MM.1S (cell line): ENCODE data around the gene KCNC1.

ENCODE experiments used
- DNase-seq: peaks from one replicate; pipeline ENCODE4 v3.0.0-alpha.2; 2015
- H2AFZ ChIP-seq: fragments of 300-600 bp; sonication (generic); 2 replicates; pipeline ENCODE4 v1.6.0; 2016; ENCODE audit warnings: antibody characterized with exemption, low read length
- H3F3A ChIP-seq: fragments of 300-600 bp; sonication (generic); 2 replicates; pipeline ENCODE4 v1.6.1; 2016; ENCODE audit warnings: mild to moderate bottlenecking, antibody characterized with exemption, low read length, moderate library complexity, mixed read lengths; ENCODE audit not compliant: insufficient read depth
- H3K27ac ChIP-seq: fragments of 300-600 bp; sonication (generic); 2 replicates; pipeline ENCODE4 v1.5.1; 2016; ENCODE audit warnings: mild to moderate bottlenecking, low read length
- H3K27me3 ChIP-seq: fragments of 300-600 bp; sonication (generic); replicated peaks from 2 replicates; pipeline ENCODE4 v1.6.0; 2016; ENCODE audit warnings: low read length; ENCODE audit not compliant: insufficient read depth
- H3K36me3 ChIP-seq: fragments of 300-600 bp; sonication (generic); replicated peaks from 2 replicates; pipeline ENCODE4 v1.6.1; 2016; ENCODE audit warnings: mild to moderate bottlenecking, low read length, mixed read lengths; ENCODE audit not compliant: insufficient read depth
- H3K4me1 ChIP-seq: fragments of 300-600 bp; sonication (generic); 2 replicates; pipeline ENCODE4 v1.6.1; 2016; ENCODE audit warnings: low read length, mixed read lengths
- H3K4me2 ChIP-seq: fragments of 300-600 bp; sonication (generic); 2 replicates; pipeline ENCODE4 v1.6.0; 2016; ENCODE audit warnings: low read depth, low read length
- H3K4me3 ChIP-seq: fragments of 300-600 bp; sonication (generic); 2 replicates; pipeline ENCODE4 v1.5.1; 2016; ENCODE audit warnings: low read length, mixed read lengths
- H3K79me2 ChIP-seq: fragments of 300-600 bp; sonication (generic); 2 replicates; pipeline ENCODE4 v1.6.1; 2016; ENCODE audit warnings: mixed run types, low read length, mixed read lengths
- H3K9ac ChIP-seq: fragments of 300-600 bp; sonication (generic); 2 replicates; pipeline ENCODE4 v1.6.1; 2016; ENCODE audit warnings: low read length, mixed read lengths
- H3K9me2 ChIP-seq: fragments of 300-600 bp; sonication (generic); replicated peaks from 2 replicates; pipeline ENCODE4 v1.6.1; 2016; ENCODE audit warnings: mild to moderate bottlenecking, low read length, mixed read lengths; ENCODE audit not compliant: insufficient read depth
- H3K9me3 ChIP-seq: fragments of 300-600 bp; sonication (generic); replicated peaks from 2 replicates; pipeline ENCODE4 v1.6.1; 2016; ENCODE audit warnings: mild to moderate bottlenecking, low read length, mixed read lengths; ENCODE audit not compliant: insufficient read depth
- H4K20me1 ChIP-seq: fragments of 300-600 bp; sonication (generic); 2 replicates; pipeline ENCODE4 v1.6.1; 2016; ENCODE audit warnings: mild to moderate bottlenecking, low read length, moderate library complexity, mixed read lengths; ENCODE audit not compliant: insufficient read depth
- EZH2 ChIP-seq: fragments of 300-600 bp; sonication (generic); optimal IDR thresholded peaks from 2 replicates; pipeline ENCODE3; 2017; ENCODE audit warnings: low read depth, mild to moderate bottlenecking, antibody characterized with exemption, low read length, mixed read lengths
- EZH2phosphoT487 ChIP-seq: fragments of 300-600 bp; sonication (generic); IDR thresholded peaks from 2 replicates; pipeline ENCODE4 v1.6.1; 2018; ENCODE audit warnings: antibody characterized with exemption, low read length
- TF ChIP-seq, protein P1 (sequence below): fragments of 300-600 bp; sonication (generic); IDR thresholded peaks from 2 replicates; pipeline ENCODE4 v1.5.1; 2016; ENCODE audit warnings: antibody characterized with exemption, low read length, mixed read lengths

The KCNC1 gene

DNA sequence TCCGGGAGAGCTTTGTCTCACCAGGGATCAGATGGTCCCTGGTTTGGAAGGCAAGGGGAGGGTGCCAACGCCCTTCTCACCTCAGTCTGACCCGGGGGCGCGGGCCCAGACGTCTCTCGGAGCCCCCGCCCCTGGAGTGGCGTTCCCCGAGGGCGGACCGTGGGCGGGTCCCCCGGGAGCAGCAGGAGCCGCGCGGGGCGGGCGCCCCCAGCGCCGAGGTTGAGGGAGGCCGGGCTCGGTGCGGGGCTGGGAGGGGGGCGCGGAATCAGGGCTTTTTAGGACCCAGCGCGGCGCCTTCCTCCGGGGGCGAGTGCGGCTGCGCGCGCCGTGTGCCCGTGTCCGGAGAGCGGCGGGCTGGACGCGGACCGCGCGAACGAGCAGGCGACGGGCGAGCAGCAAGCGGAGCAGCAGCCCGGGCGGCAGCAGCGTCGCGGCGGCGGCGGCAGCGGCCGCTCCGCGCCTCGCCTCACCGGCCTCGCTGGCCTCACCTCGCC lies at the start of gene KCNC1:
Gene KCNC1, plus strand, starts transcription at position 364 of the 494 bp plus-strand sequence. CDS start 1,222 bp downstream, outside the sequence.
- peaks cover 34% of the 10 kb centered on the region for H3K27me3 ChIP-seq
- H3K4me1 ChIP-seq: no peaks in the 10 kb centered on the region
- H2AFZ ChIP-seq: no peak within 1 kb of the TSS
- peak within 1 kb of the TSS; percentile 45; the same call in 1 of the 2 replicates for H3K4me2 ChIP-seq
- no peak for DNase-seq
- peak within 1 kb of the TSS; percentile 20; the same call in 1 of the 2 replicates for H3K4me3 ChIP-seq
- TF ChIP-seq, protein P1, sequence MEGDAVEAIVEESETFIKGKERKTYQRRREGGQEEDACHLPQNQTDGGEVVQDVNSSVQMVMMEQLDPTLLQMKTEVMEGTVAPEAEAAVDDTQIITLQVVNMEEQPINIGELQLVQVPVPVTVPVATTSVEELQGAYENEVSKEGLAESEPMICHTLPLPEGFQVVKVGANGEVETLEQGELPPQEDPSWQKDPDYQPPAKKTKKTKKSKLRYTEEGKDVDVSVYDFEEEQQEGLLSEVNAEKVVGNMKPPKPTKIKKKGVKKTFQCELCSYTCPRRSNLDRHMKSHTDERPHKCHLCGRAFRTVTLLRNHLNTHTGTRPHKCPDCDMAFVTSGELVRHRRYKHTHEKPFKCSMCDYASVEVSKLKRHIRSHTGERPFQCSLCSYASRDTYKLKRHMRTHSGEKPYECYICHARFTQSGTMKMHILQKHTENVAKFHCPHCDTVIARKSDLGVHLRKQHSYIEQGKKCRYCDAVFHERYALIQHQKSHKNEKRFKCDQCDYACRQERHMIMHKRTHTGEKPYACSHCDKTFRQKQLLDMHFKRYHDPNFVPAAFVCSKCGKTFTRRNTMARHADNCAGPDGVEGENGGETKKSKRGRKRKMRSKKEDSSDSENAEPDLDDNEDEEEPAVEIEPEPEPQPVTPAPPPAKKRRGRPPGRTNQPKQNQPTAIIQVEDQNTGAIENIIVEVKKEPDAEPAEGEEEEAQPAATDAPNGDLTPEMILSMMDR: no peak
- TF ChIP-seq EZH2 (no peak), EZH2phosphoT487 (no peak)
- H3F3A ChIP-seq: no peaks in the 10 kb centered on the region
- no peak within 1 kb of the TSS for H3K9ac ChIP-seq
- no peaks in the 10 kb centered on the region for H3K9me3 ChIP-seq
- H4K20me1 ChIP-seq: no peaks in the 10 kb centered on the region
- H3K9me2 ChIP-seq: no peaks in the 10 kb centered on the region
- no peaks in the 10 kb centered on the region for H3K36me3 ChIP-seq
- H3K79me2 ChIP-seq: no peaks in the 10 kb centered on the region
- H3K27ac ChIP-seq: no peak within 1 kb of the TSS

DNA sequence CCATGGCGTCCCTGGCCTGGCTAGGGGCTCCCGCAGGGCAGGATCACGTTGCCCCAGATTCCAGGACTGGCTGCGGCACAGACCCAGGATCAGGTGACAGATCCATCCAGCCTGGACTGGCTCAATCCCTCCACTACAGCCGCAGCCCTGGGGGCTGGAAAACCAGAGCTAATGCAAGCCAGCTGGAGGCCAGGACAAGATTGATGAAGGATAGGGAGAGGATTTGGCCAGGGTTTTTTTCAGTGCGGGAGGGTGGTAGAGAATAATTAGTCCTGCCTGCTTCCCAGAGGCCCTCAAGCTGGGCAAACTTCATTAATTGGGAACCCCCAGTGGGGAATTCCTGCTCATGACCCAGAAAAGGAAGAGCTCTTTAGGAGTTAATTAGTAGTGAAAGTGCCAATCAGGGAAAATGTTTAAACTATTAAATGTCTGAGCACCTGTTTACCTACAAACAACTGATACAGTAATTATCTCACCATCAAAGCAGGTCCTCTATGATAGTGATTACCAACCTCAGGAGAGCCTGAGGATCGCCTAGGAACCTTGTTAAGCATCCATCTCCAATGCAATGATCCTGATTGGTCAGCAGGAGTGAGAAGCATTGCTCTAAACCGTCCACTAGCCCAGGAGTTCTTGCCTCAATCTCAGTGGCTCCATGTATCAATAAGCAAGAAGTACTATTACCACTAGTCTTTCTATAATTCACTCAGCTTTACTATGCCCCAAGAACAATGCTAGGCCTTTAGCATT lies 48.2 kb upstream of the KCNC1 start:
- Histone ChIP-seq H4K20me1 (no peaks in the 10 kb centered on the region), H3K9ac (no peak overlapping the region), H3K9me2 (no peaks in the 10 kb centered on the region), H3K9me3 (no peaks in the 10 kb centered on the region), H2AFZ (no peak overlapping the region), H3K4me1 (no peaks in the 10 kb centered on the region), H3F3A (no peaks in the 10 kb centered on the region), H3K4me2 (no peak overlapping the region), H3K27ac (no peak overlapping the region), H3K79me2 (no peaks in the 10 kb centered on the region), H3K36me3 (no peaks in the 10 kb centered on the region), H3K4me3 (no peak overlapping the region), H3K27me3 (no peaks in the 10 kb centered on the region)
- no peak for DNase-seq
- TF ChIP-seq, protein P1: no peak
- TF ChIP-seq EZH2phosphoT487: no peak
- TF ChIP-seq EZH2: no peak

DNA sequence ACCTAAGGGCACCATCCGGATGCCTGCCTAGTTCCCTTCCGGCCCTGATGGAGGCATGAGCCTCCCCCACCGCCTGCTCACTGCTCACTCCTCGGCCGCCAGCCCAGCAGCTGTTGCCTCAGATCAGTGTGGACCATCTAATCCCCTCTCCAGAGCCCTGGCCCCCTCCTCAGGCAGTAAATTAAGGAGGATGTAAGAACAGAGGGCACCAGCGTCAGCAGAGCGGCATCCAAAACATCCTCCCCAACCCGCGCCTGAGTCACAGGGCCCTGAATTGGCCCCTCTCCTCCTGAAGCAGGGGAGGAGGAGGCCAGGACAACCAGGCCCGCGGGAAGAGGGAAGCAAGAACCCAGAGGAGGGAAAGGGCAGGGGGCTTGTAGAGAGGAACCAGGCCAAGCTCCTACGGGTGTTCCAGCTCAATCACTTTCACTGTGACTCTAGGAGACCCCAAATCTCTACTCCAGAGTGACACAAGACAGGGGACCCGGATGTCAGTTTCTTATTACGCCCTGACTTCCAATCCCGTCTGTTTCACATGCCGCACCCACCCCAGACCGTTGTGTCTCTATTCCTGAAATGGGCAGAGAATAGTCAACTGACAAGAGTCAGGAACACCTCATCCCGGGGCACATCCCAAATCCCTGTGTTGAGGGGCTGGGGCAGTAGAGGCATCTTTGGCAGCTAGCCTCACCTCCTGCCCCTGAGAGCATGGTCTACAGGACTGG lies 46.5 kb upstream of the KCNC1 start:
- no peaks in the 10 kb centered on the region for H3K4me1 ChIP-seq
- no peaks in the 10 kb centered on the region for H3F3A ChIP-seq
- H2AFZ ChIP-seq: no peak overlapping the region
- no peaks in the 10 kb centered on the region for H4K20me1 ChIP-seq
- H3K4me3 ChIP-seq: no peak overlapping the region
- H3K4me2 ChIP-seq: no peak overlapping the region
- no peaks in the 10 kb centered on the region for H3K9me2 ChIP-seq
- no peak overlapping the region for H3K27ac ChIP-seq
- TF ChIP-seq EZH2phosphoT487: no peak
- TF ChIP-seq, protein P1: no peak
- no peak for TF ChIP-seq EZH2
- no peak for DNase-seq
- H3K36me3 ChIP-seq: no peaks in the 10 kb centered on the region
- H3K27me3 ChIP-seq: no peaks in the 10 kb centered on the region
- H3K9me3 ChIP-seq: no peaks in the 10 kb centered on the region
- H3K79me2 ChIP-seq: no peaks in the 10 kb centered on the region
- H3K9ac ChIP-seq: no peak overlapping the region
